Stimulated activated CD8-positive, alpha-beta memory T cell treated with anti-CD3 and anti-CD28 coated beads, Interleukin-2, amount 100 ng/mL, for 48 hours (primary cell): Measurements from ENCODE around the gene IP6K3.

Source experiments
- DNase-seq, 2 donors: peaks; one replicate each; pipeline ENCODE4 v3.0.0-alpha.2; 2020; ENCODE audit warnings: low read depth in 2 of 2

The IP6K3 gene

DNA sequence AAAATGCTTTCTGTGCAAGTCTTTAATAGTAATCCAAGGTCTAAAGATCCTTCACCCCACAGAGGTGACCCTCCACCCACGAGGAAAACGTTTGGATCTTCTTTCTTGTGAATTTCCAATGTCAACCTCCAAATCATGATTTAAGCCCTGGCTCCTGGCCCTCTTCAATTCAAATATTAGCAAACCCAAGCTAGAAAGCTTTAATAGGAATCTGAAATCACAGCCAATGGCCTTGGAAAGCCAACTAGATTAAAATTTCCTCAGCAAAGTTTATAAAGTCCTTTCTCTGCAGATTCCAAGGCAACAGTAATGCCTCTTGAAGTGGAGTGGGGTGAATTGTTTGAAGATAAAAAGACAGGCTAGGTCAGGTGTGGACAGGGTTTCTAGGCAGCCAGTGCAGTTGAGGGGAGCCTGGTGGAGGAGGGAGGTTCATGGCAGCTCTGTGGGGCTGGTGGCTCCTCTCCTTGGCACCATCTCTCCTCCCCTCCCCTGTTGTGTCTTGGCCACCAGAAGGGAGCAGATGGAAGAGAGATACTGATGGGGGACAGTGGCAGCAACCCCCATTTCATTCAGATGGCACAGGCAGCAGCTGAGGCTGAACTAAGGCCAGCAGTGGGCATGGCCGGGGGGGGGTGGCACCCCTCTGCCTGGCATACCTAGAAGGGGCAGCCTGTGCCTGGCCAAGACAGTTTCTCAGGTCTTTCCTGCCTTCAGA lies 23.2 kb downstream of the IP6K3 start:
- DNase-seq: no peak

DNA sequence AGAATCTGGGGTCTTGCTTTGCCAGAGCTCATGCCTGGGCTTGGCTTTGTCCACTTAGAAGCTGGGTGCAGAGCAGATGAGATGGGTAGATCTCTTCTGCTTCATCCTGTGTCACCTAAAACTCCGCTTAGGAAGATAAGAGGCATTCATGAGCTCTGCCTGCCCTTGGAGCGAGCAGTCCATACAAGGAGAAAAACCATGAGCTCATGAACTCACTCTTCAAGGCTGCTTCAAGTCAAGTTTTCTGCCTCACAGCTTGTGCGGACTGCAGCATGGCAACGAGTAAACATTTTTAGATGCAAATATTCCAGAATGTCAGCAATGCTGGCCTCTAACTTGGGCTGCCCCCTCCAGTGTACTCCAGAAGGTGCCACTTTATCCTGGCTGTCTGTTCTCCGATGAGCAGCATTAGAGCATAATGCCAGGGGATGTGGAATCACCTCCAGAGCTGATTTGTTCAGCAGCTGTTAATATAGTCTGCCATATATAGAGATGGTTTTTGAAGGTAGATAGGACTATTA lies 24.5 kb downstream of the IP6K3 start:
- no peak for DNase-seq

DNA sequence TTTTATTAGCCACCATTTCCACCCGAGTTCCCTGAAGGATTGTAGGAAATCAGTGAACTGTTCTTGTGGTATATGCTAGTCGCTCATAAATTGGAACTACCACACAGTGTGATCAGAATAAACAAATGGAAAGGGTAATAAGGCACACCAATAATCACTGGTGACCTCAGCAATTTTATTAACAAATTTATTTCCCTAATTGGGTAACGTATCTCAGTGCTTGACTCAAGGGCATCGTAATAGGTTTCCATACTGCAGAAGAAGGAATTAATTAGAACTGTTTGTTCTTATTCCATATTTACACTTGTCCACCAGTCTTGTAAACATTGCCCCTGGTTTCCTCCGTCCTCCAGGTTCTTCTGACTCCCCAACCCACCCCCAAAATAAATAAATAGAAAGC lies 25.2 kb downstream of the IP6K3 start:
- DNase-seq: no peak

DNA sequence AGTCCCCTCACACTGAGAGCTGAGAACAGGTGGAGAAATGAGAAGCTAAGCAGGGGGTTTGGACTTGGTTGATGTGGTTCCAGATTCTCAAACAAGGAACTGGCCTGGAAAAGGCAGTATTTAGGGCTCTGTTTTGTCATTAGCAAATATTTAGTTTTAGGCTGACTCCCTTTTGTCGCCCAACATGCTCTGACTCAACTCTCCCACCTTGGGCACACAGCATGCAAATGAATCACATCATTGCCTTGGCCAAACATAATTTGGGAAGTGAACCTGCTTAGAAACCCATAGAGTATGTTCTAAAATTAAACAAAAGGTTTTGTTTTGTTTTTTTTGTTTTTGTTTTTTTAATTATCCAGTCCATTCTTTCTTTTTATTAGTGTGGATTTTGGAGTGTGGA lies 25.7 kb downstream of the IP6K3 start:
- no peak for DNase-seq

DNA sequence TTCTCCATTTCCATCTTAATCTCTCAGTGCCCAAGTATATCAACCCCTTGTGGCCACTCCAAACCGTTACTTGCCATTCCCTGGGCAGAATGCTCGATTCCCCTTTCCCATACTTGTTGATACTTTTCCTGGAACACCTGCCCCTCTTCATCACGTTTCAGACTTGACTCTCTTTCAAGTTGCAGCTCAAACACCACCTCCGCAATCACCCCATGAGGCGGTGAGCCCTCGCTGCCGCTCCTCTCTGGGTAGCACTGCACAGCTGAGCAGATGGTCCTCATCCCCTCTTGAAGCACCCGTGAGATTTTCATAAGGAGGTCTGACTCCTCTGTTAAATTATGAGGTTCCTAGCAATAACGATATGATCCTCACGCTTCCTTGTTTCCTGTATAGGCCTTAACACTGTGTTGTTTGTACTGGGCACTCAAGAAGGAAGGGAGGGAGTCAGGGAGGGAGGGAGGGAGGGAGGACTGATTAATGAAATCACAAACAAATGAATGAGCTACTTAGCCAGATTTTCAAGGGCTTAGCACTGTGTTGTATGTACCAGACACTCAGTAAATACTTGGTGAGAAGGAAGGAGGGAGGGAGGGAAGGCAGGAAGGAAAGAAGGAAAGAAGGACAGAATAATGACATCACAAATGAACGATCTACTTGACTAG lies 27.2 kb downstream of the IP6K3 start:
- no peak for DNase-seq

DNA sequence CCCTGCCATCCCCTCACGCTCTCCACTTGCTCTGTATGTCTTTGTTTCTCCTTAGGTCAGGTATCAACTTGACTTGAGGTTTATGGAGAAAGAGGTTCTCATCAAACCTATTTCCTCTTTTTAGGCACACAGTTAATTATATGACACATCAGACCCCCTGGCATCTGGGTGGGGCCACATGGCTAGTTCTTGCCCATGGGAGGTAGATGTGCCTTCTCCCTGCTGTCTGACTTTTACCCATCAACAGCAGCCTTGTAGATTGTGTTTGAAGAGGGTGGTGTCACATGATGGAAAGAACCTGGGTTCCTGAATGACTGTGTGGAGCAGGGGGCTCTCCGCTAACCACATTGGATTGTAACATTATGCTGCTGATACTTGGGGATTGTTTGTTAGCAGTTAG lies 28.0 kb downstream of the IP6K3 start:
- no peak for DNase-seq

DNA sequence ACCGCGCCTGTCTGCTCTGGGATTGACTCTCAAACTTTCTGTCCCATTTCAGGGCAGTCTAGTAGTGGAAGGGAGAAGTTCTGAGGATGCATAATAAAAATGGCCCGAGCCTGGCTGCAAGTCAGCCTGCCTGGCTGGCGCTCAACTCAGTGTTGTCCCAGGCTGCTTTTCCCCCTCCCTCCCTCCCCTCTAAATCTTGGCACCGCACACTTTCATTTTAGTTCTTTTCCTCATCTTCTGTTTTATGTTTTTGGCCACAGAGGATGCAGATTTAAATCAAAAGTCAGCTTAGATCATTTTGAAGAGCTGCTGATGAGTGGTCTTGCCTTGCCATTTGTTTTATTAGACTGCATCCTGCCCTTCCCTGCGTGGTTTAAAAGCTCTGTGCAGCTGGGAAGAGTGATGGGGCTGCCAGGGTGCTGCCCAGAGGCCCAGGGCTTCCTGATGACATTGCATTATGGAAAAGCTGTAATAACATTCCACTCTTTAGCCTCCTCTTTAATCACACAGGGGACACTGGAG lies 28.7 kb downstream of the IP6K3 start:
- DNase-seq: no peak

DNA sequence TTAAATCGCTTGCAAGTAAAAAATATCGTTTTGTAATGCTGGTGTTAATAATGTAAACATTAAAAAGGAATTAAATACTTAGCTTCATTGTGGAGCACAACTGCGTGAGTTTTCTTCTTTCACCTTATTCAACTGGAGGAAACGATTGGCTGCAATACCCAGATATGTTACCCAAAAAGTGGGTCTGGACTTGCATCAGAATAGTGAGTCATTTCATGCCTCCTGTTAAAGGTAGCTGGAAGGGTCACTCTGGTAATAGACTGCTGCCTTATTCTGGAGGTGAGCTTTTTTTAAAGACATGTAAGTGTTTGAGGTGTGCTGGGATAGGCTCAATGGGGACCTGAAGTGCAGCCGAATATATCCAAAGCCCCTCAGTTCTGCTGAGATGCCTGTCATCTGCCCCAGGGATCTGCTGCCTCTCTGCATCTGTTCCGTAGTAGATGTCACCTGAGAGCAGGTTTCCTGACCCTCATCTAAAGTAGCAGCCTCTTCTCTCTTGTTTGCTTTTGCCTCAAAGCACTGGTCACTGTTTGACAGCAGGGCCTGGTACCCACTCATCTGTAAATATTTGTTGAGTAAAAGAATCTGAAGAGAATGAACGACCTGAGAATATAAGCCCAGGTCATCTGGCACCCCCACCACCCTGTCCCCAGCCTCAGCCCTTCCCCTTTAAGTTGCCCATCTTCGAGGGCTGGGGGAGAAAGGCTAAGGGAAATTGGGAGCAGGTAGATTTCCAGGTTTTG lies 29.6 kb downstream of the IP6K3 start:
- DNase-seq: no peak

DNA sequence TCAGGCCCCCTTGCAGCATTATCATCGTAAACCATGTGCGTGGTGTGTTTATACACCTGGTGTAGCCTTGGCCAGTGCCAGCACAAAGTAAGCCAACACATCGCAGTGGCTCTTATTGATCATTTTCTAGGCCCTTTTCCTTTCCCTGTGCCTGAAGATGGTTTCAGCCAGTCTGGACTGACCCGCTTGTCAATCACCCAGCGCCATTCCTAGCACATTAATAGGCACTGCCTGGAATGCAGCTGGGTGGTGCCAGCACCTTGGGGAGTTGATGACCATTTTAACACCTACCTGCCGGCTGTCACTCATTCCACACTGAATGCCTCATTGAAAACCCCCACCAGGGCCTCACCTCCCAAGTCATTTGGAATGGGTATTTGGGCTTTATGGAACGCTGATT lies 30.3 kb downstream of the IP6K3 start:
- no peak for DNase-seq

DNA sequence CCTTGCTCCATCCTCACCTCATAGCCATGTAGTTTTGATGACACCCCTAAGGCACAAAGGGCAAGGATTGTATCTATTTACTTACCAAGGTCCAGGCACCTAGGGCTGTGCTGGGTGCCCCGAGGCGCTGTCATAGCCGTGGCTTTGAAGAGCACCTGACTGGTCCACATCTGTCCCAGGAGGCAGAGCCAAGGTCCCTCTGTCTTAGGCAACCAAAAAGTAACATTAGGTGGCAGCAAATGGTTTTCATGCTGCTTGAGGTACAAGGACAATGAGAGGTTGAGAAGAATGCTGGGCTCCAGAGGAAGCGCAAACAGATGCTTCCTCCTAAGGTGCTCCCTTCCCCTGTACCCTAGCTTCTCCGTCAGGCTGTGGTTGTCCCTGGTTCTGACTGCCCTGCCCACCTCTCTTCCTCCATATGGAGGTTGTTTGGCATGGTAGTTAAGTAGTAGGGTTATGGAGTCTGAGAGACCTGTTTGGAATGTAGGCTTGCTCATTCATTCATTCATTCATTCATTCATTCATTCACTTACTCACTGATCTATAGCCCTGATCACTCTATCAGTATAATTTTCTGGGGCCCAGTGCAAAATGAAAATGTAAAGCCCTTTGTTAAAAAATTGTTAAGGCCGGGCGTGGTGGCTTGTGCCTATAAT lies 32.2 kb downstream of the IP6K3 start:
- no peak for DNase-seq

DNA sequence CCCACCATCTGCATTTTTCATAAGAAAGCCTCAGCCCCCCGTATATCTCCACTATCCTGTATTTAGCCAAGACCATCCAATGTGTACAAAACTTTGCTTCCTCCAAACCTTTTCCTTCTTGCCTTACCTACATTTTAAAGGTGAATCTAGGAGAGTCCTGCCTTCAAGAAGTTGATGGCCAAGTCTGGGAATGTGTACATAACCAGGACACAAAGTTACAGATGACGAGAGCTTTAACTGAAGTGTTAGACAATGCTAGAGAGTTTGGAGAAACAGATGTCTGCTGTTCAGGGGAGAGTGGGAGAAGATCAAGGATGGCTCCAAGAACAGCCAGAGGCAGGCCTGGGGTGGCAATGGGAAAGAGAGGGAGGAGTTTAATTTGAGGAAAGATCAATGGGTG lies 32.9 kb downstream of the IP6K3 start:
- DNase-seq: no peak

DNA sequence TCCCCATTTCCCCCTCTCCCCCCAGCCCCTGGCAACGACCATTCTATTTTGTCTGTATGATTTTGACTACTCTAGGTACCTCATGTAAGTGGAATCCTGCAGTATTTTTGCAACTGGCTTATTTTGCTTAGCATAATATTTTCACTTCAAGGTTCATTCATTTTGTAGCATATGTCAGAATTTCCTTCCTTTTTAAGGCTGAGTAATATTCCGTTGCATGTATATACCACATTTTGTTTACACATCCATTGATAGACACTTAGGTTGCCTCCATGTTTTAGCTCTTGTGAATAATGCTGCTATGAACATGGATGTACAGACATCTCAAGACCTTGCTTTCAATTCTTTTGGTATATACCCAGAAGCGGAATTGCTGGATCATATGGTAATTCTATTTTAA lies 33.8 kb downstream of the IP6K3 start:
- no peak for DNase-seq

DNA sequence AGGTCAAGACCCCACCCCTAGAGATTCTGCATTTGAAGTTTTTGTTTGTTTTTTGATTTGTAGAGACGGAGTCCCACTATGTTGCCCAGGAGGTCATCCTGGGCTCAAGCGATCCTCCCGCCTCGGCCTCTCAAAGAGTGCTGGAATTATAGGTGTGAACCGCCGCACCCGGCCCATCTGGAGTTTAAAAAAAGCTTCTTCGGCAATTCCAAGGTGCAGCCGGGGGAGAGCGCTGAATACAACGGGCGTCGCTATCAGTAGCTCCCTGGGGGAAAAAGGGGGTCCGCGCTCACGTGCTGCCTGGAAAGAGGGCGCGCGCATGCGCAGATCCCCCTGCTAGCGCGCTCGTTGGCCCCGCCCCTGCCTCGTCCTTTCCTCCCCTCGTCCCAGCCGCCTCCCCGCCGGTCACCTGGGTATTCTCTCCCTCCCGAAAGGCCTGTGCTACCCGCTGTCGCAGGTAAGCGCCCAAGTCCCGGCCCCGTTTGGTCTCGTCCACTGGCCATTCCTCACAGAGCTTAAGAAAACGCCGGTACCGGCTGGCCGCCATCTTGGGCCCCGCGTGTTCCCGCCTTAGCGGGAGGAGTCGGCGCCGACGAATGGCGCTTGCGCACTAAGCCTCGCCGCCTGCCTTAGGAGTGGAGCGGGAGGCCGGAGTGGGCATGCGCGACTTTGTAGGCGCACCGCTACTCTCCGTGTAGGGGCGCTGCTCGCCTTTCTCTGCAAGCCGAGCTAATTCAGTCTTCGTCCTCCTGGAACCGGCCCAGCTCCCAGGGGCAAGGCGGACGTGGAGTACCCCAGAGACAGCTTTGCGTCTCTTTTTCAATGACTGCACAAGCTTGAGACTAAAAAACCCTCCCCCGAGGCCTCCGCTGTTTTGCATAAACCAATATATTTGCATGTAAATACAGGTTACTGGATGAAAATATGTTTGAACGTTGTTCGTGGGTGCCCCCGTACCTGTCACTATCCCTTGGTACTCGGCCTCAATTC lies 35.3 kb downstream of the IP6K3 start, which contains the start of gene UQCC2:
UQCC2 (minus strand) TSS at position 561 of the 990 bp plus-strand sequence; CDS start at position 547, 14 bp downstream.
- peak; percentile 96 for DNase-seq

DNA sequence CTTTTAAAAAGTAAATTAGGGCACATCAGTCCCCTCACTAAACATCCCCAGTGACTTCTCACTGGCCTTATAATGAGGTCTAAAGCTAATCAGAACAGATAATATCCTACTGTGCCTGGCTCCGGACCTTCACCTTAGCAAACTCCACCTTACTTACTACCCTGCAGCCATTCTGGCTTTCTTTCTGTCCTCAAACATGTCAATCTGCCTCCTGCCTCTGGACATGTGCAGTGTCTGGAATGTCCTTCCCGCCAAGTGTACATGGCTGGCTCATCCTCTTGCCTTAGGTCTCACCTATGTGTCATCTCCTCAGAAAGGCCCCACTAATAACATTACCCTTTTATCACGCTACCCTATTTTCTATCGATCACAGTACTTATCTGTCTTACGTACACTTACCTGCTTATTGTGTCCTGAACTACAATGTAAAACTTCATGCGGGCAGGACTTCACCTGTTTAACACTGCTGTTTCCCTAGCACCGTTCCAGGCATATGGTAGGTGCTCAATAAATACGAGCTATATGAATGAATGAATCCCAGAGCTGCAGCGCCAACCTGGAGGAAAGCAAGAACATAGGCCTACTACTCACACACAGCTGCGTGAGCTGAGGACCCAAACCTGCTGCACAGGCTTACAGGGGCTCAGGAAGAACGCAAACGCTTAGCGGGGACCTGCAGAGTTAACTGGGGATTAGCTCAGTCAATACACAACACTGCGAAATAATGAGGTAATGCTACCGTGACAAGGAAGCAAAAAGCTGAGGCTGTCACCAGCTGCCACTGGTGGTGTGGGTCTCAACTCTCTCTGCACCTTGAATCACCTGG lies 36.2 kb downstream of the IP6K3 start:
- no peak for DNase-seq

DNA sequence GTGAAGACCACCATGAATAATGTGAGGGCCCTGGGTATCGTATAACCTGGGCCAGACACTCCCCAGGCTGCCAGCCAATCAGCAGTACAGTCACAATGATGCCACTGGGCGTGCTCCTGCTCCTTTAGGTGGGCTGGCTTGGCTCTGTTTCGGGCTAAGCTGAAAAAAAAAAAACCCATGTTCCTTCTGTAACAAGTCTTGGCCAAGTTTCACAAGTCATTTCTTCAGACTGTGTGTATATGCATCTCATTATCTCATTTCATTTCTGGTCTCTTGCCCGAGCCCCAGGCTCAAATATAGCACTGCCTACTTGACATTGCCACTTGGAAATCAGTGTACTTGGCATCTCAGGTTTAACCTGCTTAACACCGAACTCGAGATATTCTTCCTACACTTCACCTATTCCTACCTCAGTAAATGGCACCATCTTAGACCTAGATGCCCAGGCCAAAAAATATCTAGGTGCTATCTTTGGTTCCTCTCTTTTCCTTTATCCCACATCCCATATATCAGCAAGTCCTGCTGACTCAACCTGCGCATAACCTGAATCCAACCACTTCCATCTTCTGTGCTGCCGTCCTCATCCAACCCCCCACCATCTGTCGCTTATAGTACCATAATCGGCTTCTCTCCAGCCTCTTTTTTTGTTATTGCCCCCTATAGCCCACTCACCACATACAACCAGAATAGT lies 37.0 kb downstream of the IP6K3 start:
- DNase-seq: no peak

DNA sequence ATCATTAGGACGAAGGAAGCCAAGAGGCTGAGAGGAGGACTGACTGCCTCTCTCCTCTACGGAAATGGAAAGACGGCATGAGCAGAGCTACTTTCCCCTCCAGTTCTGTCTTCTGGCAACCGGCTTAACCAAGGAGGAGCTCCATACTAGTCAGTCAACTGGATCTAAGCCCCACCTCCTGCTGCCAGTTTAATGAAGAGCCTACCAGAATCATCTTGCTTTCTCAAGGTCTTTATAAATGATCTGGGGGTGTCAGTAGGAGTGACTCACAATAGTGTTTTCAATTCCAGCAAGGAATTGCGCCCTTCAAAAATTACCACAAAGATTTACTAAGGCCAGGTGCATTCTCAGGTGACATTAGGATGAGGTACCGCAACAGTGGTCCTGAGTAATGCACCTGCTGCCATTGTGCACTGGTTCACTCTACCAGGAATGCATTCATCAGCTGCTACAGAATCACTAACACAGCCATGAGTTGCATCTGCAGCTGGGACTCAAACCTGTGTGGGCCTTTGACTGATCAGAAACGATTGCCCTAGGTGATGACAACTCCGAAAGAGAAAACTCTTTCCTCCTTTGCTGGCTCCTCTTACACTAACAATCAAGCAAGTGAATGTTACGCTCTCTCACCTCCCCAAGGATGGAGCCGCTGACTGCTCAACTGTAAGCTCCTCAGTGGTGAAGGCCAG lies 38.0 kb downstream of the IP6K3 start:
- no peak for DNase-seq

DNA sequence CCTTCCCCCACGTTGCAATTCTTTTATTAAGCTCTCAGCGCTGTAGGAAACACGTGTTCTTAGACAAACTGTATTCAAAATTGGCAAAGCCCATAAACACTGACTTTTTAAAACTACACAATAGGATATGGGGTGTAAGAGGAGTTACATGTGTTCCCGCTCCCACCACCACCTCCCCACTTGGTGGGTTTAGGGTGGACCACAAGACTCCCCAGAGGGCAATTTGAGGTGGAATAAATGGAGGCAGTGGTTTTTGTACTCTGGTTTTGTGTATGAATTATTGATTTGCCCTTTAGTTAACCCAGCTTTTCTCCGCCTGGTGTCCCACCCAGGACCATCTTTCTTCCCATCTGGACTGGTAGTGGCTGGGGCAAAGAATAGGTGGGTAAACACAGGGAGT lies 38.9 kb downstream of the IP6K3 start:
- DNase-seq: no peak

DNA sequence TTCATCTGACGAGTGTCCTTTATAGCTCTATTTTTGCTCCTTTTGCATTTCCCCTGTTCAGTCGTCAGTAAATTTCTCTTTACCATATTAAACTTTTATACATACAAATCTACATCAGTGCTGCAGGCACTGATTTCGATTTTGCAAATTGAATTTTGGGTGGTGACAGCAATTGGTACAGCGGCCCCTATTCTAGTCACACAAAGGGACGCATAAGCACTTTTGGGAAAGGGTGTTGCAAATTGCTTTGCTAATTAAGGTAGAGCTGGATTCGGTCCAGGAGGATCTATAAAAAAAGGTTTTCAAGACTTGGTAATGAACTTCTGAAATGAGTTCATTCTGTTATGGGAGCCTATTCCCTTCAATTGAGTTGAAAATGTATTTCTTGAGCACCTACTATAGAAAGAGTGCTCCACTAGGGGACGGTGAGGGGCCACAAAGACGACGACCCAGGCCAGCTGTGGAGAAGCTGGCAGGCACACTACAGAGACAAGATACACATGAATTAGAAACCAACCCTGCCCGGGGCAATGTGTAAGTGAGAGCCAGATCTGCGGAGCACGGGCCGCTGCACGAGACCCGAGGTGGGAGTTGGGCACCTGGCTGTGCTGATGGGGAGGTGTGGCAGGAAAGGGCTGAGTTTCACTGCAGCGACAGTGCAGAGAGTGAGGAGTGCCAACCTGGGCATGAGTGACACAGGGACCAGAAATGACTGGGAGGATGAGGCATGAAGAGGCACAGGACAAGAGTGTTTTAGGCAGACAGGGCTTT lies 40.6 kb downstream of the IP6K3 start:
- no peak for DNase-seq
